Neural cell (in vitro differentiated cells): ENCODE results near the gene GMPR2. TPM values are rescaled to one million over a fixed set of nuclear protein-coding genes. Genes with fewer than 3 reads are reported as not detected.
"Not testable (repeated sequence)": the region's sequence is repeated elsewhere in the genome, so short reads cannot be mapped to it uniquely, and the experiment has no call there.

Experiments
- H2AFZ ChIP-seq: fragments of 200-600, 300-800 bp; sonication (generic), shearing (Covaris generic); 2 replicates; pipeline ENCODE4 v1.6.0; 2014; ENCODE audit warnings: low read depth, mild to moderate bottlenecking, antibody characterized with exemption, low read length, moderate library complexity
- H3F3A ChIP-seq: fragments of 200-600 bp; shearing (Covaris generic); 2 replicates; pipeline ENCODE4 v1.6.1; 2016; ENCODE audit warnings: mild to moderate bottlenecking, moderate library complexity, mixed read lengths, antibody characterized with exemption, low read length; ENCODE audit not compliant: insufficient read depth, poor library complexity, severe bottlenecking
- H3K27ac ChIP-seq: fragments of 200-600, 300-800 bp; sonication (generic), shearing (Covaris generic); 2 replicates; pipeline ENCODE4 v1.5.1; 2014; ENCODE audit warnings: mild to moderate bottlenecking, low read length, moderate library complexity
- H3K27me3 ChIP-seq: fragments of 300-800, 200-600 bp; sonication (generic), shearing (Covaris generic); 2 replicates; pipeline ENCODE4 v1.6.0; 2014; ENCODE audit warnings: mild to moderate bottlenecking, low read depth, low read length, moderate library complexity; ENCODE audit not compliant: insufficient read depth
- H3K36me3 ChIP-seq: fragments of 300-800, 200-600 bp; sonication (generic), shearing (Covaris generic); 2 replicates; pipeline ENCODE4 v1.5.1; 2014; ENCODE audit warnings: mild to moderate bottlenecking, antibody characterized with exemption, low read length, moderate library complexity; ENCODE audit not compliant: insufficient read depth
- H3K4me2 ChIP-seq: fragments of 300-800, 200-600 bp; sonication (generic), shearing (Covaris generic); 2 replicates; pipeline ENCODE4 v1.6.0; 2014; ENCODE audit warnings: mild to moderate bottlenecking, low read length
- H3K4me3 ChIP-seq: fragments of 300-800, 200-600 bp; sonication (generic), shearing (Covaris generic); 2 replicates; pipeline ENCODE4 v1.5.1; 2014; ENCODE audit warnings: mild to moderate bottlenecking, low read length, moderate library complexity
- H3K79me2 ChIP-seq: fragments of 200-600 bp; shearing (Covaris generic); replicated peaks from 2 replicates; pipeline ENCODE4 v1.6.0; 2014; ENCODE audit warnings: mild to moderate bottlenecking, low read length, moderate library complexity; ENCODE audit not compliant: insufficient read depth
- H3K9ac ChIP-seq: fragments of 300-800, 200-600 bp; sonication (generic), shearing (Covaris generic); 2 replicates; pipeline ENCODE4 v1.6.1; 2016; ENCODE audit warnings: mild to moderate bottlenecking, low read length, mixed read lengths
- H3K9me2 ChIP-seq: fragments of 200-600 bp; shearing (Covaris generic); 2 replicates; pipeline ENCODE4 v1.6.1; 2016; ENCODE audit warnings: mild to moderate bottlenecking, low read length, mixed read lengths; ENCODE audit not compliant: insufficient read depth
- H3K9me3 ChIP-seq: fragments of 200-600, 300-800 bp; sonication (generic), shearing (Covaris generic); 2 replicates; pipeline ENCODE4 v1.6.1; 2016; ENCODE audit warnings: mild to moderate bottlenecking, mixed run types, low read length, moderate library complexity, mixed read lengths
- H4K20me1 ChIP-seq: fragments of 200-600 bp; shearing (Covaris generic); 2 replicates; pipeline ENCODE4 v1.6.1; 2016; ENCODE audit warnings: mild to moderate bottlenecking, mixed run types; ENCODE audit not compliant: insufficient read depth
- EP300 ChIP-seq: fragments of 450-650 bp; conservative IDR thresholded peaks from 2 replicates; pipeline ENCODE4 v1.6.1; 2014; ENCODE audit warnings: antibody characterized with exemption, mild to moderate bottlenecking, moderate library complexity; ENCODE audit not compliant: poor library complexity, severe bottlenecking
- EZH2 ChIP-seq: fragments of 200-600, 300-800 bp; shearing (Covaris generic), sonication (generic); IDR thresholded peaks from 2 replicates; pipeline ENCODE4 v1.6.1; 2014; ENCODE audit warnings: antibody characterized with exemption, low read length, borderline replicate concordance, mild to moderate bottlenecking; ENCODE audit not compliant: insufficient read depth, poor library complexity, severe bottlenecking
- MXI1 ChIP-seq: fragments of 450-650 bp; conservative IDR thresholded peaks from 2 replicates; pipeline ENCODE4 v1.6.1; 2014; ENCODE audit warnings: antibody characterized with exemption, mild to moderate bottlenecking; ENCODE audit not compliant: poor library complexity, severe bottlenecking
- POLR2AphosphoS5 ChIP-seq: IDR thresholded peaks from 2 replicates; pipeline ENCODE4 v1.6.1; 2012
- RAD21 ChIP-seq: fragments of 450-650 bp; conservative IDR thresholded peaks from 2 replicates; pipeline ENCODE4 v1.6.1; 2014; ENCODE audit warnings: antibody characterized with exemption, mild to moderate bottlenecking, moderate library complexity
- SMC3 ChIP-seq: fragments of 450-650 bp; conservative IDR thresholded peaks from 2 replicates; pipeline ENCODE4 v1.6.1; 2014; ENCODE audit warnings: antibody characterized with exemption, mild to moderate bottlenecking, moderate library complexity; ENCODE audit not compliant: poor library complexity
- TAF1 ChIP-seq: IDR thresholded peaks from 2 replicates; pipeline ENCODE4 v1.6.1; 2012; ENCODE audit warnings: low read depth
- polyA plus RNA-seq: library from polyadenylated mRNA; depleted of rRNA; stranded (reverse); fragments of >200 nt; gene quantifications from 2 replicates; pipeline ENCODE4 v1.2.3, GENCODE V29; 2014
- TF ChIP-seq, protein P1 (sequence below): IDR thresholded peaks from 2 replicates; pipeline ENCODE4 v1.6.1; 2012; ENCODE audit warnings: borderline replicate concordance
- TF ChIP-seq, protein P2 (sequence below): fragments of 450-650 bp; IDR thresholded peaks from 2 replicates; pipeline ENCODE4 v1.5.1; 2014; ENCODE audit warnings: antibody characterized with exemption, mild to moderate bottlenecking, moderate library complexity; ENCODE audit not compliant: poor library complexity, severe bottlenecking

Gene GMPR2
- polyA plus RNA-seq, 1 donor from 2014 or later = 132 TPM

DNA sequence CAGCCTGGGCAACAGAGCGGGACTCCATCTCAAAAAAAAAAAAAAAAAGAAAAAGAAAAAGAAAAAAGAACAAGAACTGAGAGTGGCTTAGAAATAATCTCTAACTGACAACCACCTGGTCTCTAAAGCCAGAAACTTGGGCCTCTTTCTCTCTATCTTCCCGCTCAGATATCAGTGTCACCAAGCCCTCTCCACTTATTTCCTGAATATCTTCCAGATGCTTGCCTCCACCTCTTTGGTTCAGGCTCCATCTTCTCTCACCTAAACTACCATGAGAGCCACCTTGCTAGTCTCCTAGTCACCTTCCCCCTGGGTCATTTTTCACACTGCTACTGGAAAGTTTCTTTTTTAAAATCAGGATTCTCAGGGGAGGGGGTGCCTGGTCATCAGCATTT is 35.7 kb upstream of the GMPR2 start (continued):
- no peak for TF ChIP-seq RAD21

DNA sequence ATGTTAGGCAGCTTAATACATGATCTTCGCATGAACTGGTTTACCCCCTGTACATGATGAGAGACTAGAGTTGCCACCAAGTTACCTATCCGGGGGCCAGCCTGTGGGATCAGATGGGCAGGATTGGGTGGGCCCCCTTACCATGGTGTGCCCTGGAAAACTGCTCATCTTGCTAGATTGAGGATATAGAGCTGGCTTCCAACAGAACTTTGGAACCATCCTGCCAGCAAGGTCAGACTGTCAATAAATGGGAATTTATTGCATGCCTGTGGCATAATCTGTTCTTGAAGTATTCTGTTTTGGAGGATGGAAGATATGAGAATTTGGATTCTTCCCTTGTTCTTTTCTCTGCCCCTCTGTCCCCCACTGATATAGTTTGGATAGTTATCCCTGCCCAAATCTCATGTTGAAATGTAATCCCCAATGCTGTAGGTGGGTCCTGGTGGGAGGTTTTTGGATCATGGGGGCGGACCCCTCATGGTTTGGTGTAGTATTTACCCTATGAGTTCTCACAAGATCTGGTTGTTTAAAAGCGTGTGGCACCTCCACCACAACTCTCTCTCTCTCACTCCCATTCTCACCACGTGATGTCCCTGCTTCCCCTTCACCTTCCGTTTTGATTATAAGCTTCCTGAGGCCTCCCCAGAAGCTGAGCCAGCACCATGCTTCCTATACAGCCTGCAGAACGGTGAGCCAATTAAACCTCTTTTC is 33.8 kb upstream of the GMPR2 start:
- no peaks in the 10 kb centered on the region for H4K20me1 ChIP-seq
- no peaks in the 10 kb centered on the region for H3K9me2 ChIP-seq

DNA sequence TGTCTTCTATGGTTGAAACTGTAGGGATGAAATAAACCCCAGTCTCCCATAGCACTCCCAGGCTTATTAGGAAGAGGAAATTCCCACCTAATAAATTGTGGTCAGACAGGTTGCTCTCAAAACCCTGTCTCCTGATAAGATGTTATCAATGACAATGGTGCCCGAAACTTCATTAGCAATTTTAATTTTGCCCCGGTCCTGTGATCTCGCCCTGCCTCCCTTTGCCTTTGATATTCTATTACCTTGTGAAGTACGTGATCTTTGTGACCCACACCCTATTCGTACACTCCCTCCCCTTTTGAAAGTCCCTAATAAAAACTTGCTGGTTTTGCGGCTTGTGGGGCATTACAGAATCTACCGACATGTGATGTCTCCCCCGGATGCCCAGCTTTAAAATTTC is 30.2 kb upstream of the GMPR2 start:
- H3K27me3 ChIP-seq, H4K20me1 ChIP-seq, H3K9me2 ChIP-seq, H3K27ac ChIP-seq, H3K4me3 ChIP-seq, H3K9ac ChIP-seq, H3K36me3 ChIP-seq, H2AFZ ChIP-seq, H3K79me2 ChIP-seq, H3F3A ChIP-seq, H3K4me2 ChIP-seq, H3K9me3 ChIP-seq: not testable (repeated sequence)

More for the DNA sequence above, 33.8 kb upstream of the GMPR2 start:
- no peak overlapping the region for H3K9ac ChIP-seq
- no peak overlapping the region for H3K4me3 ChIP-seq
- TF ChIP-seq, protein P1, sequence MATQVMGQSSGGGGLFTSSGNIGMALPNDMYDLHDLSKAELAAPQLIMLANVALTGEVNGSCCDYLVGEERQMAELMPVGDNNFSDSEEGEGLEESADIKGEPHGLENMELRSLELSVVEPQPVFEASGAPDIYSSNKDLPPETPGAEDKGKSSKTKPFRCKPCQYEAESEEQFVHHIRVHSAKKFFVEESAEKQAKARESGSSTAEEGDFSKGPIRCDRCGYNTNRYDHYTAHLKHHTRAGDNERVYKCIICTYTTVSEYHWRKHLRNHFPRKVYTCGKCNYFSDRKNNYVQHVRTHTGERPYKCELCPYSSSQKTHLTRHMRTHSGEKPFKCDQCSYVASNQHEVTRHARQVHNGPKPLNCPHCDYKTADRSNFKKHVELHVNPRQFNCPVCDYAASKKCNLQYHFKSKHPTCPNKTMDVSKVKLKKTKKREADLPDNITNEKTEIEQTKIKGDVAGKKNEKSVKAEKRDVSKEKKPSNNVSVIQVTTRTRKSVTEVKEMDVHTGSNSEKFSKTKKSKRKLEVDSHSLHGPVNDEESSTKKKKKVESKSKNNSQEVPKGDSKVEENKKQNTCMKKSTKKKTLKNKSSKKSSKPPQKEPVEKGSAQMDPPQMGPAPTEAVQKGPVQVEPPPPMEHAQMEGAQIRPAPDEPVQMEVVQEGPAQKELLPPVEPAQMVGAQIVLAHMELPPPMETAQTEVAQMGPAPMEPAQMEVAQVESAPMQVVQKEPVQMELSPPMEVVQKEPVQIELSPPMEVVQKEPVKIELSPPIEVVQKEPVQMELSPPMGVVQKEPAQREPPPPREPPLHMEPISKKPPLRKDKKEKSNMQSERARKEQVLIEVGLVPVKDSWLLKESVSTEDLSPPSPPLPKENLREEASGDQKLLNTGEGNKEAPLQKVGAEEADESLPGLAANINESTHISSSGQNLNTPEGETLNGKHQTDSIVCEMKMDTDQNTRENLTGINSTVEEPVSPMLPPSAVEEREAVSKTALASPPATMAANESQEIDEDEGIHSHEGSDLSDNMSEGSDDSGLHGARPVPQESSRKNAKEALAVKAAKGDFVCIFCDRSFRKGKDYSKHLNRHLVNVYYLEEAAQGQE = no peak
- TF ChIP-seq EP300 (no peak), SMC3 (no peak), POLR2AphosphoS5 (no peak), EZH2 (no peak), MXI1 (no peak), TAF1 (no peak), RAD21 (no peak)
- TF ChIP-seq, protein P2, sequence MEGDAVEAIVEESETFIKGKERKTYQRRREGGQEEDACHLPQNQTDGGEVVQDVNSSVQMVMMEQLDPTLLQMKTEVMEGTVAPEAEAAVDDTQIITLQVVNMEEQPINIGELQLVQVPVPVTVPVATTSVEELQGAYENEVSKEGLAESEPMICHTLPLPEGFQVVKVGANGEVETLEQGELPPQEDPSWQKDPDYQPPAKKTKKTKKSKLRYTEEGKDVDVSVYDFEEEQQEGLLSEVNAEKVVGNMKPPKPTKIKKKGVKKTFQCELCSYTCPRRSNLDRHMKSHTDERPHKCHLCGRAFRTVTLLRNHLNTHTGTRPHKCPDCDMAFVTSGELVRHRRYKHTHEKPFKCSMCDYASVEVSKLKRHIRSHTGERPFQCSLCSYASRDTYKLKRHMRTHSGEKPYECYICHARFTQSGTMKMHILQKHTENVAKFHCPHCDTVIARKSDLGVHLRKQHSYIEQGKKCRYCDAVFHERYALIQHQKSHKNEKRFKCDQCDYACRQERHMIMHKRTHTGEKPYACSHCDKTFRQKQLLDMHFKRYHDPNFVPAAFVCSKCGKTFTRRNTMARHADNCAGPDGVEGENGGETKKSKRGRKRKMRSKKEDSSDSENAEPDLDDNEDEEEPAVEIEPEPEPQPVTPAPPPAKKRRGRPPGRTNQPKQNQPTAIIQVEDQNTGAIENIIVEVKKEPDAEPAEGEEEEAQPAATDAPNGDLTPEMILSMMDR = no peak
- no peak overlapping the region for H2AFZ ChIP-seq
- no peak overlapping the region for H3K4me2 ChIP-seq
- H3K27ac ChIP-seq = no peak overlapping the region
- no peaks in the 10 kb centered on the region for H3K27me3 ChIP-seq
- H3K36me3 ChIP-seq = no peaks in the 10 kb centered on the region
- H3K9me3 ChIP-seq = no peaks in the 10 kb centered on the region
- no peaks in the 10 kb centered on the region for H3K79me2 ChIP-seq
- no peaks in the 10 kb centered on the region for H3F3A ChIP-seq

DNA sequence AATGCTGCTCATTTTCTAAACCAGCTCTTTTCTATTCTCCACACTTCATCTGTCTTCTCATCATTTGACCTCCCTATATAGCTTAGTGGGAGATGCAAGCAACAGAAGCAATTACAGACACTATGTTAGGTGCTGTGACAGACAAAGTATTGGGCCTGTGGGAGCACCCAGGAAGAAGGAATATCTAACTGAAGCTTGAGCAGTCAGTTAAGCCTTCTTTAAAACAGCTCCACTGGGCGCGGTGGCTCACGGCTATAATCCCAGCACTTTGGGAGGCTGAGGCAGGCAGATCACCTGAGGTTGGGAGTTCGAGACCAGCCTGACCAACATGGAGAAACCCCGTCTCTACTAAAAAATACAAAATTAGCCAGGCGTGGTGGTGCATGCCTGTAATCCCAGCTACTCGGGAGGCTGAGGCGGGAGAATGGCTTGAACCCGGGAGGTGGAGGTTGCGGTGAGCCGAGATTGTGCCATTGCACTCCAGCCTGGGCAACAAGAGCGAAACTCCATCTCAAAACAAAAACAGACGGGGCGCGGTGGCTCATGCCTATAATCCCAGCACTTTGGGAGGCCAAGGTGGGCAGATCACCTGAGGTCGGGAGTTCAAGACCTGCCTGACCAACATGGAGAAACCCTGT is 29.4 kb upstream of the GMPR2 start:
- not testable (repeated sequence) for H3K9me3 ChIP-seq, H3K36me3 ChIP-seq, H3F3A ChIP-seq, H3K27ac ChIP-seq, H3K27me3 ChIP-seq, H3K9me2 ChIP-seq, H3K9ac ChIP-seq, H4K20me1 ChIP-seq, H3K4me3 ChIP-seq, H2AFZ ChIP-seq, H3K4me2 ChIP-seq, H3K79me2 ChIP-seq
